Measurements from ENCODE around the gene STMP1. TPM values are rescaled to one million over a fixed set of nuclear protein-coding genes. Genes with fewer than 3 reads are reported as not detected.

Gene STMP1
- total RNA-seq, 1 experiment from 2014 or later: 38.4 TPM

- 0 out of 7 replicates have a peak, but pooled peaks cover 0 to 3% (median 0%) of the 10 kb centered on the region in 3 experiments for H3K36me3 Mint-ChIP-seq (ENCODE audit: insufficient read depth in 1 of 3, low read depth in 3 of 3)
- no peak overlapping the region; a peak in 1 of 7 replicates for H3K27ac Mint-ChIP-seq
- H3K4me1 Mint-ChIP-seq: peaks cover 10 to 18% of the 10 kb centered on the region in 2 experiments
- Histone ChIP-seq H2AK5ac (ENCODE audit: insufficient read length, low read length) (no peak overlapping the region), H3K9ac (ENCODE audit: extremely low read depth, insufficient read length, low read length) (no peak overlapping the region), H3K4ac (ENCODE audit: low read depth, low read length) (no peak overlapping the region), H3K56ac (ENCODE audit: insufficient read length, low read depth, low read length) (no peak overlapping the region), H3K4me1 (ENCODE audit: insufficient read depth, low read length) (no peaks in the 10 kb centered on the region), H4K8ac (replicated peaks; ENCODE audit: insufficient read length, low read depth, low read length) (no peak overlapping the region), H4K5ac (ENCODE audit: insufficient read length, low read depth, low read length) (no peak overlapping the region), H2BK15ac (ENCODE audit: low read depth, low read length) (no peak overlapping the region), H3K9me3 (ENCODE audit: control insufficient read depth, low read depth, low read length) (no peaks in the 10 kb centered on the region), H3K79me2 (ENCODE audit: insufficient read depth, low read length) (no peaks in the 10 kb centered on the region; the same call in 1 of the 2 replicates), H3K23me2 (ENCODE audit: insufficient read length, low read depth, low read length, poor library complexity, severe bottlenecking) (peaks cover 3% of the 10 kb centered on the region), H2BK120ac (ENCODE audit: low read depth, low read length, poor library complexity, severe bottlenecking) (no peak overlapping the region), H3K27ac (ENCODE audit: insufficient read length, low read depth, low read length) (no peak overlapping the region), H3K18ac (ENCODE audit: insufficient read length, low read depth, low read length) (no peak overlapping the region), H3K4me2 (ENCODE audit: insufficient read depth, insufficient read length, low read length) (no peak overlapping the region), H3T11ph (ENCODE audit: low read length) (no peak overlapping the region), H2BK5ac (ENCODE audit: insufficient read length, low read length) (no peak overlapping the region), H2BK12ac (ENCODE audit: insufficient read length, low read depth, low read length) (no peak overlapping the region), H3K23ac (ENCODE audit: insufficient read length, low read depth, low read length) (no peak overlapping the region), H4K20me1 (ENCODE audit: control insufficient read depth, insufficient read depth, insufficient read length) (no peaks in the 10 kb centered on the region), H2BK20ac (ENCODE audit: low read depth, low read length, poor library complexity, severe bottlenecking) (no peak overlapping the region), H3K79me1 (ENCODE audit: insufficient read depth, low read depth, low read length, poor library complexity, severe bottlenecking) (peaks cover 4% of the 10 kb centered on the region), H2AFZ (ENCODE audit: low read length) (no peak overlapping the region), H3K27me3 (ENCODE audit: insufficient read depth, low read length) (no peaks in the 10 kb centered on the region), H3K14ac (ENCODE audit: insufficient read depth, low read length) (no peak overlapping the region), H4K91ac (ENCODE audit: insufficient read length, low read depth, low read length) (no peak overlapping the region)
- DNase-seq: no peak
- no CpG with 5 or more reads among the region's 9 CpGs for WGBS (ENCODE audit: extremely low coverage, insufficient read length, low lambda C conversion rate)
- no peaks in the 10 kb centered on the region for H3K27me3 Mint-ChIP-seq (ENCODE audit: low read depth)
- H3K9me3 Mint-ChIP-seq: no peaks in the 10 kb centered on the region
- H3K4me3 Mint-ChIP-seq: no peak overlapping the region
- no peak for TF ChIP-seq CTCF (conservative IDR thresholded peaks at IDR 0.05)
Measured at GRCh38 chr7:135659159-135659846, 3.0 kb upstream of the STMP1 start.

Data from H9 (cell line).